Parathyroid adenoma (tissue), 2 donors: ENCODE results near the gene HIRA.
"Not testable (repeated sequence)": the region's sequence is repeated elsewhere in the genome, so short reads cannot be mapped to it uniquely, and the experiment has no call there.

Source experiments
- H2AFZ ChIP-seq: fragments of 300-600 bp; sonication (generic); one replicate; pipeline ENCODE4 v1.7.0; 2017; ENCODE audit warnings: antibody characterized with exemption, mild to moderate bottlenecking
- H3K27ac ChIP-seq: fragments of 300-600 bp; sonication (generic); one replicate; pipeline ENCODE4 v1.7.0; 2017
- H3K27me3 ChIP-seq: fragments of 300-600 bp; sonication (generic); one replicate; pipeline ENCODE4 v1.7.0; 2017; ENCODE audit warnings: low read length; ENCODE audit not compliant: control insufficient read depth, insufficient read depth
- H3K36me3 ChIP-seq: fragments of 300-600 bp; sonication (generic); one replicate; pipeline ENCODE4 v1.7.0; 2017; ENCODE audit warnings: low read length; ENCODE audit not compliant: control insufficient read depth, insufficient read depth
- H3K4me1 ChIP-seq: fragments of 300-600 bp; sonication (generic); one replicate; pipeline ENCODE4 v1.7.0; 2017; ENCODE audit warnings: control low read depth
- H3K4me2 ChIP-seq: fragments of 300-600 bp; sonication (generic); one replicate; pipeline ENCODE4 v1.7.0; 2017; ENCODE audit warnings: low read length
- H3K4me3 ChIP-seq: fragments of 300-600 bp; sonication (generic); one replicate; pipeline ENCODE4 v1.7.0; 2017; ENCODE audit warnings: low read depth, low read length
- H3K79me2 ChIP-seq: fragments of 300-600 bp; sonication (generic); one replicate; pipeline ENCODE4 v1.7.0; 2017; ENCODE audit warnings: control low read depth
- H3K9ac ChIP-seq: fragments of 300-600 bp; sonication (generic); one replicate; pipeline ENCODE4 v1.7.0; 2017; ENCODE audit warnings: mild to moderate bottlenecking
- H3K9me3 ChIP-seq: fragments of 300-600 bp; sonication (generic); one replicate; pipeline ENCODE4 v1.7.0; 2017; ENCODE audit warnings: low read length; ENCODE audit not compliant: control insufficient read depth
- TF ChIP-seq, protein P1 (sequence below): fragments of 300-600 bp; sonication (generic); IDR thresholded peaks from one replicate; pipeline ENCODE4 v1.7.0; 2017; ENCODE audit warnings: antibody characterized with exemption, mild to moderate bottlenecking
- donor health status: primary hyperparathyroidism.

The HIRA gene

DNA sequence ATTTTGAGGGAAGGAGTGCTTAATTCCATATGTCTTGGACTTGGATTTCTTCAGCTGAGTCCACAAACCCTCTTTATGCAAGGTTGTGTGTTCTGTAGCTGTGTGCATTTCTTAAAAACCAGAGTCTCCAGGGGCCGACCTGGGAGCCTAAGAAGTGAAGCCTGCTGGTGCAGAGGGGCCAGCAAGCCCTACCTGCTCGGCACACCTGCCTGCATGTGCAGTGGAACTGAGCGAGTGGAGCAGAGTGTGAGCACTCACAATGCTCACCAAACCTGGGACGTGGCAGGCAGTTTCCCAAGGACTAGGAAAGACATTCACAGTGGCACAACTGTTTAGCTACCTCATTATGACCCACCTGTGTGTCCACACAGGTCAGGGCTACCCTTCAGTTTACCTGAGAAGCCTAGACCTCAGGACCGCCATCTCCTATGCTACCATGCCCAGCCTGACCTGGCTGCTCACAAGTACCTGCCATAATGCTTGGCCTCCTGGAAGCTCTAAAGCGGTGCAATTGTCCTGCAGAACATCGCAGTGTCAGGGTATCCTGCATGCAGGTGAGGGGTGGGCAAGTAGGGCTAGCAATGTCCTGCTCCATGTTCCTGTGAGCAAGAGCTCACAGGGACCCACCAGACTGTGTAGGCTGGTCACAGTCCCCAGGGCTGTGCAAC, 12.1 kb upstream of the HIRA start:
- no peaks in the 10 kb centered on the region for H3K4me1 ChIP-seq
- no peak overlapping the region for H3K27ac ChIP-seq
- peaks cover 22% of the 10 kb centered on the region for H3K79me2 ChIP-seq
- H3K27me3 ChIP-seq, result no peaks in the 10 kb centered on the region
- TF ChIP-seq, protein P1, sequence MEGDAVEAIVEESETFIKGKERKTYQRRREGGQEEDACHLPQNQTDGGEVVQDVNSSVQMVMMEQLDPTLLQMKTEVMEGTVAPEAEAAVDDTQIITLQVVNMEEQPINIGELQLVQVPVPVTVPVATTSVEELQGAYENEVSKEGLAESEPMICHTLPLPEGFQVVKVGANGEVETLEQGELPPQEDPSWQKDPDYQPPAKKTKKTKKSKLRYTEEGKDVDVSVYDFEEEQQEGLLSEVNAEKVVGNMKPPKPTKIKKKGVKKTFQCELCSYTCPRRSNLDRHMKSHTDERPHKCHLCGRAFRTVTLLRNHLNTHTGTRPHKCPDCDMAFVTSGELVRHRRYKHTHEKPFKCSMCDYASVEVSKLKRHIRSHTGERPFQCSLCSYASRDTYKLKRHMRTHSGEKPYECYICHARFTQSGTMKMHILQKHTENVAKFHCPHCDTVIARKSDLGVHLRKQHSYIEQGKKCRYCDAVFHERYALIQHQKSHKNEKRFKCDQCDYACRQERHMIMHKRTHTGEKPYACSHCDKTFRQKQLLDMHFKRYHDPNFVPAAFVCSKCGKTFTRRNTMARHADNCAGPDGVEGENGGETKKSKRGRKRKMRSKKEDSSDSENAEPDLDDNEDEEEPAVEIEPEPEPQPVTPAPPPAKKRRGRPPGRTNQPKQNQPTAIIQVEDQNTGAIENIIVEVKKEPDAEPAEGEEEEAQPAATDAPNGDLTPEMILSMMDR, result no peak
- H3K9ac ChIP-seq, result no peak overlapping the region
- no peaks in the 10 kb centered on the region for H3K9me3 ChIP-seq
- no peak overlapping the region for H2AFZ ChIP-seq
- no peaks in the 10 kb centered on the region for H3K36me3 ChIP-seq
- H3K4me2 ChIP-seq, result no peak overlapping the region
- H3K4me3 ChIP-seq, result no peak overlapping the region

DNA sequence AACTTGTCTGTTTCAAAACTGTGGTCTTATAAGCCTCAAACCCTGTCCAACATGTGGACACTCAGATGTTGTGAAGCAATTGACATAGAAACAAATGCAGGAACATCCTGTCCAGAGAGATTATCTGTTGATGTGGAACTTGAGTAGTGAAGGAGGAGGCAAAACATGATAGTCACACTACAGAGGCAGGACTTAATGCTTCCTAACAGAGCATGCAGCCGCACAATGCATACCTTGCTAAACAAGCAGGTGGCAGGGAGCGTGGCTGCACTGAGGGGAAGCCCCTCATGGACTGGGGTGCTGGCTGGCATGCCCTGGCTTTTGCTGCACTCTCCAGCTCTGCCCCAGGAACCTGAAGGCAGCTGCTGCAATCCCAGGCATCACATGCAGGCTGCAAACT, 10.6 kb upstream of the HIRA start:
- Histone ChIP-seq H3K4me1 (no peaks in the 10 kb centered on the region), H3K9me3 (no peaks in the 10 kb centered on the region), H3K27me3 (no peaks in the 10 kb centered on the region), H3K36me3 (no peaks in the 10 kb centered on the region), H3K27ac (no peak overlapping the region), H2AFZ (no peak overlapping the region), H3K9ac (no peak overlapping the region), H3K4me3 (peak overlapping the region; percentile 7), H3K79me2 (peaks cover 22% of the 10 kb centered on the region), H3K4me2 (no peak overlapping the region)
- TF ChIP-seq, protein P1, result no peak

DNA sequence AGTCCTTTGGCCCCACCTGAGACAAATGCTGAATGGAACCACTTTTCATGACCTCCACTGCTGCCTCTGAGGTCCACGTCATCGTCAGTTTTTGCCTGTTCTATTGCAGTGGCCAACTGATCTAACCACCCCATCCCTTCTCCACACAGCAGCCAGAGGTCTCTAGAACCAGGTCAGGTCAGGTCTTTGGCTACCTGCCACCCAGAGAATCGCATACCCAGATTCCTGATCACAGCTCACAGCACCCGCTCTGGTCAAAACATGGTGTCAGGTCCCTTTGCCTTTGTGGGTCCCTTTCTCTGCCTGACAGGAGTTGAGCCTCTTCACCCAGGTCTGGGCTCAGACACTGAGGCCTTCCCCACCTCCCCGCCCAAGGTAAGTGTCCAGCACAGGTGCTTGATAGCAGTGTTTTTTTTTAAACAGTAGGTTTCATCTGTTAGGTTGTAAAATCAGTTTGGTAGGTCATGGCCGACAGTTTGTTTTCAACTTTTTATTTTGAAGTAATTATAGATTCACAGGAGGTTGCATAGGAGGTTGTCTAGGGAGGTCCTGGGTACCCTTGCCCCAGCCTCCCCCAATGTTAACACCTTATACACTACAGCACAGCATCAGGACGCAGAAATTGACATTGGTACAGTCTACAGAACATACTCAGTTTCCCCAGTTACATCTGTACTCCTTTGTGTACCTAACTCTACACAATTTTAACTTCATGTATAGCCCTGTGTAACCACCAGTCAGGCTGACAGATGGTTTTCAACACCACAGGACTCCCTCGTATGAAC, 9.1 kb upstream of the HIRA start:
- Histone ChIP-seq H2AFZ (no peak overlapping the region), H3K9ac (no peak overlapping the region), H3K9me3 (no peaks in the 10 kb centered on the region), H3K27ac (no peak overlapping the region), H3K4me2 (no peak overlapping the region), H3K27me3 (no peaks in the 10 kb centered on the region), H3K4me3 (no peak overlapping the region), H3K4me1 (no peaks in the 10 kb centered on the region), H3K79me2 (peaks cover 14% of the 10 kb centered on the region), H3K36me3 (no peaks in the 10 kb centered on the region)
- TF ChIP-seq, protein P1, result no peak

DNA sequence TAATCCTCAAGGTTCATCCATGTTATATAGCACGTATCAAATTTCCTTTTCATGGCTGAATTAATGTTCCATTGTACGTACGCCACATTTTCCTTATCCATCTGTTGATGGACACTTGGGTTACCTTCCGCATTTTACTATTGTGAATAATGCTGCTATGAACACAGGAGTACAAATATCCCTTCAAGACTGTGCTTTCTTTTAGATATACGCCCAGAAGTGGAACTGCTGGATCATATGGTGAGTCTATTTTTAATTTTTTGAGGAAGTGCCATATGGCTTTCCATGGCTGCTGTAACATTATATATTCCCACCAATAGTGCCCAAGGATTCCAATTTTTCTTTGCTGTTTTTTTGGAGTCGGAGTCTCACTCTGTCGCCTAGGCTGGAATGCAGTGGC, 6.8 kb upstream of the HIRA start:
- Histone ChIP-seq H3K79me2 (no peaks in the 10 kb centered on the region), H3K4me3 (no peak overlapping the region), H3K27me3 (no peaks in the 10 kb centered on the region), H3K4me1 (no peaks in the 10 kb centered on the region), H3K9me3 (no peaks in the 10 kb centered on the region), H3K4me2 (no peak overlapping the region), H3K27ac (no peak overlapping the region), H3K9ac (no peak overlapping the region), H2AFZ (no peak overlapping the region), H3K36me3 (no peaks in the 10 kb centered on the region)
- TF ChIP-seq, protein P1, result no peak

DNA sequence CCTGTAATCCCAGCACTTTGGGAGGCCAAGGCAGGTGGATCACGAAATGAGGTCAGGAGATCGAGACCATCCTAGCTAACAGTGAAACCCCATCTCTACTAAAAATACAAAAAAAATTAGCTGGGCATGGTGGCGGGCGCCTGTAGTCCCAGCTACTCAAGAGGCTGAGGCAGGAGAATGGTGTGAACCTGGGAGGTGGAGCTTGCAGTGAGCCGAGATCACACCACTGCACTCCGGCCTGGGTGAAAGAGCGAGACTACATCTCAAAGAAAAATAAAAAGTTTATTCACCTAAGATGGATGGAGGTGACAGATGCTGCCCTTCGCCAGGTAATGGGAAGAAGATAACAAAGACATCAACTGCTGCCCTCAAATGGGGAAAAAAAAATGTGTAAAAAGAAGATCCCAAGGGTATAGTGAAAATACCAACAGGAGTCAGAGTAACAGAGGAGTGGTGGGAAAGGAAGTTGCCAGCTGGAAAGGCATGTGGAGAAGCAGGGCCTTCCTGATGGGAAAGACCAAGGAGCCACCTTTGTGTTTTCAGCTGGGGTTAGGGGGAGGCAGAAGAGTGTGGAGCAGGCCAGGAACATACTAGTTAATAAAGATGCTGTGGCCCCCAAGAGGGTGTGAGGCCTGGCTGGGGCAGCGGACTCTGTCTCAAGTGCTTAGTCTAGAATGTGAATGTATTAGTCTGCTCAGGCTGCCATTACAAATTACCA, 5.1 kb upstream of the HIRA start:
- not testable (repeated sequence) for H3K9me3 ChIP-seq, H3K36me3 ChIP-seq, H3K27me3 ChIP-seq, H3K4me1 ChIP-seq, H3K27ac ChIP-seq, H3K4me2 ChIP-seq, H3K79me2 ChIP-seq, H2AFZ ChIP-seq, H3K9ac ChIP-seq, H3K4me3 ChIP-seq
